DND-41 (cell line): ENCODE results near the gene GATB.

Source experiments
- CTCF ChIP-seq: IDR thresholded peaks from 2 replicates; pipeline ENCODE4 v1.5.1; 2012; ENCODE audit warnings: borderline replicate concordance, low read length, moderate library complexity, mild to moderate bottlenecking; ENCODE audit not compliant: poor library complexity, severe bottlenecking; ENCODE audit errors: extremely low read depth
- EZH2 ChIP-seq: IDR thresholded peaks from 3 replicates; pipeline ENCODE4 v1.6.1; 2012; ENCODE audit warnings: borderline replicate concordance, low read depth, mild to moderate bottlenecking, moderate library complexity, low read length, inconsistent platforms; ENCODE audit not compliant: severe bottlenecking

- TF ChIP-seq CTCF (no peak), EZH2 (no peak)
Observed at GRCh38 chr4:151796106-151796505, 35.3 kb upstream of the GATB start.
